Posterior cingulate gyrus (tissue), 11 donors: Measurements from ENCODE around the gene DDX25.
A peak's percentile ranks its signal among the peaks of the same experiment; 100 is the strongest.

Source experiments
- DNase-seq, 10 donors: peaks; one replicate each; pipeline versions ENCODE4 v3.0.0 to v3.0.0-alpha.2; 2020 to 2021; ENCODE audit warnings: mixed read lengths in 3 of 10
- intact Hi-C: fragments of 100-400 bp; cut with DNase I; formaldehyde crosslinking; loops from one replicate; pipeline ENCODE4 v1.15.1; 2023

The DDX25 gene

DNA sequence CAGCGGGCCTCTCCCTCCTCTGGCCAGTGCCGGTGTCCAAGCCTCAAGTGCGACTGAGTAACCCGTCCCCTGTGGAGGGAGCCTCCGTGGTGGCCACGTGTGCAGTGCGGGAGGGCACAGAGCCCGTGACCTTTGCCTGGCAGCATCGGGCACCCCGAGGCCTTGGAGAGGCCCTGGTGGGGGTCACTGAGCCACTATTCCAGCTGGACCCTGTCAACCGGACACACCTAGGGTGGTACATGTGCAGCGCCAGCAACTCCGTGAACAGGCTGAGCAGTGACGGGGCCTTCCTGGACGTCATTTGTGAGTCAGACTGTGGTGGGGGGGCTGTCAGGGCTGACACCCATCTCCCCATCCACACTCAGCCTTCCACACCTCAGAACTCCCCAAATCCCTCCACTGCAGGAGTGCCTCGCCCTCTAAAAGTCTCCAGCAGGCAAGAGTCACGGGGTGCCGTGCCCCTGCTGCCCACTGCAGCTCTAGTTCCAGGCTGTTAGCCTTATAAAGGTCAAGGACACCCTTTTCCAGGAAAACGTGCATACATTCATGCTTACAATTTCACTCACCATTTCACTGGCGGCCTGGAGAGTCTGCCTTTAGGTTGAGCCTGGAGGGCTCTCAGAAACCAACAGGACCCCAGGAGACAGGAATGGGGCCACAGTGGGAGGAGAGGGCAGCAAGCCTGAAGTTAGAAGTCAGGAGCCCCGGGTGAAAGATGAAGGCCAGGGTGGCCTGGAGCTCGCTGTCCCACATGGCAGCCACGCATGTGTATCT lies 44.2 kb downstream of the DDX25 start:
- intact Hi-C loops, result no loop called here
- DNase-seq, result peak in 1 of 10 donors; percentile 75

DNA sequence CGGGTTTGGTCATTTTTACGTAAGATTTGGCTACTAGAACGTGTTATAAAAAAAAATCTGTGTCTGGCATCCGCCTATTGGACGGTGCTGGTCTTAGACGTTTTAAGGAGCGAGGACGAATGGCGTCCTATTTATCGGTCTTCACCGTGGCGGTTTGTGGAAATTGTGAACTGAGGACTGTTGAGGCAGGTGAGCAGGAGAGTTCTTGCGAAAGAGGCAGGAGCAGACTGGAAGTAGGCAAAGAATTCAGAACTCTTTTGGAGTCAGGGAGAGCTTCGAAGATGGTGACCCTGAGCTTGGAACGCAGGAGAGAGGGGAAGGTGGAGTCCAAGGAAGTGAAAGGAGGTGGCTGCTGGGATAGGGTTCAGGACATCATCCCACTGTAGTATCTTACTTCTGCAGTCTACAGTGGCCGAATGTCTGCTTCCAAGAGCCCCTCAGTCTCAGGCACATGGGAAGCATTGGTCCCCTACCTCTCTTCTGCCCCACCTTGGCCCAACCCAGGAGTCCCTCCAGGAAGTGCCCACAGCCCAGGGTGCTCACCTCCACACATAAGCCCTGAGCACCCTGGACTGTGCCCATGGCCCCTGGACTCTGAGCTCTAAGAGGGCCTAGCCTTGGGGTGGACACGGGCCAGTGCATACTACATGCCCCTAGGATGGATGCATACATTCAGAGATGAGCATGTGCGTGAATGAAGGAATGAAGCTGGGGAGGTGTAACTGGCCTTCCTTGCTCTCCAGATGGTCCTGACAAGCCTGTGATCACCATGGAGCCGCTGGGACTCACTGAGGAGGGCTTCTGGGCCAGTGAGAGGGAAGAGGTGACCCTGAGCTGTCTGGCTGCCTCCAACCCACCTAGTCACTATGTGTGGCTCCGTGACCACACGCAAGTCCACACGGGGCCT lies 45.2 kb downstream of the DDX25 start:
- peak in 2 of 10 donors; percentile 59 to 70 for DNase-seq
- intact Hi-C loops, result no loop called here

DNA sequence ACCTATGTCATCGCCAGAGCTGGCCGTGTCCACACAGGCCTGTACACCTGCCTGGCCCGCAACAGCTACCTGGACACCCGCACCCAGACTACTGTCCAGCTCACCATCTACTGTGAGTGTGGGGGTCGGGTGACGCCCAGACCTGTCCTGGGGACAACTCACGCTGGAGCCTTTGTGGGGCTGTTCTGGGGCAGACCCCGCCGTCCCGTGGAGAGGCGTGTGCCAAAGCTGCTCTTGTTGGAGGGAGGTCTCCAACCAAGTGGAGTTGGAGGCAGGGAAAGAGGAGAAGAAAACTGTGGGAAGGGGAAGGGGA lies 45.8 kb downstream of the DDX25 start:
- intact Hi-C loops, result no loop called here
- DNase-seq, result peak in 2 of 10 donors; percentile 51 to 69

DNA sequence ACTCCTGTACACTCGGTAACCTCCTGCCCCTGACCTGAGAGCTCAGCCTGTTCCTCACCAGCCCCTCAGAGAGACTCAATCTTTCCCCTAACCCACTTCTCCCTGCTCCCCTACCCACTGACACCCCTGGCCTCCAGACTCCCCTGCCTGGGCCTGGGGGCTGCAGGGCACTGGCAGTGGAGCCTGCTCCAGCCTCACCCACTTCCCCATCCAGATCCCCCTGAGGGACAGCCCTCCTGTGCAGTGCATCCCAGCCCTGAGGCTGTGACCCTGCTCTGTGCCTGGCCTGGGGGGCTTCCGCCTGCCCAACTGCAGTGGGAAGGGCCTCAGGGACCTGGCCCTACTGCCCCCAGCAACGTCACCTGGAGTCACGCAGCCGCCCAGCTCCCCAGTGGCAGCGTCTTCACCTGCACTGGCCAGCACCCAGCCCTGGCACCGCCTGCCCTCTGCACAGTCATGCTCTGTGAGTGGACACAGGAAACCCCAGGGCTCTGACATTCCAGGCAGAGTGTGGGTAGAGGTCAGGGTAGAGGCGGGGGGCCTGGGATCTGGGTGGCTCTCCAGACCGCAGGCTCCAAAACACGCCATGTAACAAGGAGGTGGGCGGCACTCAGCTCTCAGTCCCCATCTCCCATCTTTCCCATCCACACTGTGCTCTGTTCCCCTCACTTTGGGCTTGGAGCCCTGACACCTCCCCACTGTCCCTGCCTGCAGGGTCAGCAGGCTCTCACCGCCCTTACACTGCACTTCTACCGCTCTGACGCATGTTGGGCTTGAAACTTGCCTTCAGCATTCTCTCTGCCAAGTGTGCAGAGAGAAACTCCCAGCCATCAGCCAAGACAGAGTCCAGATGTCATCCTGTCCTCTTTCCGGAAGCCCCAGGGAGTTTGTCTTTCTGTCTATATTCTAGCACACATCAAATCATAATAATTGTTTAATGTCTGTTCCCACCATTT lies 46.7 kb downstream of the DDX25 start:
- intact Hi-C loops, result no loop called here
- DNase-seq, result peak in 2 of 10 donors; percentile 45 to 69

DNA sequence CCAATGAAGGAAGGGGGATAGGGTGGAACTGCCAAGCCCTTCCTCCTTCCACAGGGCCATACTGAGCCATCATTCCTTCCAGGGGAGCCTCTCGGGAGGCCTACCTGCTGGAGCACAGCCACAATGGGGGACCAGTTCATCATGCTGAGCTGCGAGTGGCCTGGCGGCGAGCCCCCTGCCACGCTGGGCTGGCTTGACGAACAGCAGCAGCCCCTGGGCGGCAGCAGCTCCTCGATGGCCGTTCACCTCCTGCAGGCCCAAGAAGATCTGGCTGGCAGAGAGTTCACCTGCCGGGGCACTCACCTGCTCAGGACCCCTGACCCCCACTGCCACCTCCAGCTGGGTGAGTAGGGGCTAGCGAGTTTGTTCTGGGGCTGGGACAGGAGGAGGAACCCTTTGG lies 47.4 kb downstream of the DDX25 start:
- DNase-seq, result peak in 2 of 10 donors; percentile 70 to 75
- intact Hi-C loops, result no loop called here

DNA sequence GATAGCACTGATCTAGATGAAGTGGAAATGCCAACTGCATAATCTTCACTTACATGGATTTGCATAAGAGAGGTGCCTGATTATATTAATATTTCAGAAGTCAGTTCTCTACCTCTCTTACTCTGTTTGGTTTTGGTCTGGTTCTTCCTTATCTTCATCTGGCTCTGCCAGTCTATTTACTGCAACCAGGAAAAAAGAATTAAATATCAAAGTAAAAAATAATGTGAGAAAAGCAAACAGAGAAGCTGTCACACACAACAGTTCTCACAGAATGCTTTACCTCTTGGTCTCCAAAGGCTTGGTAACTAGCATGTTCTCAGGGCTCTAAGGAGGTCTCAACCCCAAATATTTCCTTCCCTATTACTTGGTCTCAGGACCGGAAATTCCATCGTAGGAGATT lies 48.3 kb downstream of the DDX25 start:
- intact Hi-C loops, result no loop called here
- no peak for DNase-seq

DNA sequence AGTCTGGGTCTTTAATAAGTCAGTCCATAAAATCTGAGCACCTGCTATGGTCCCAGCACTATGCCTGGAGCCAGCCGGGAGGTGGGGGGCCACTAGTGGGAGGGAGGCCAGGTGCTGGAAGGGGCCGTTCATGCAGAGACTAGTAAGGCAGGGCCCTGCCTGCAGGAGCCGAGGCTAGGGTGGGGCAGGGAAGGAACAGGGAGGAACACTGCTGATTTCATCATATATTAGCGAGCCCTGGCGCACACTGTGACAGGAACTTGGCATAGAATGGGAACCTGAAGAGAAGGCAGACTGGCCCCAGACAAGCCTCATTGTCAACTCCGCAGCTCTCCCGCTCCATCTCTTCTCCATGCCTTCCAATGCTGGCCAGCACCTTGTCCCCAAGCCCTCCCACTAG lies 48.7 kb downstream of the DDX25 start:
- intact Hi-C loops, result no loop called here
- DNase-seq, result peak in 1 of 10 donors; percentile 74

DNA sequence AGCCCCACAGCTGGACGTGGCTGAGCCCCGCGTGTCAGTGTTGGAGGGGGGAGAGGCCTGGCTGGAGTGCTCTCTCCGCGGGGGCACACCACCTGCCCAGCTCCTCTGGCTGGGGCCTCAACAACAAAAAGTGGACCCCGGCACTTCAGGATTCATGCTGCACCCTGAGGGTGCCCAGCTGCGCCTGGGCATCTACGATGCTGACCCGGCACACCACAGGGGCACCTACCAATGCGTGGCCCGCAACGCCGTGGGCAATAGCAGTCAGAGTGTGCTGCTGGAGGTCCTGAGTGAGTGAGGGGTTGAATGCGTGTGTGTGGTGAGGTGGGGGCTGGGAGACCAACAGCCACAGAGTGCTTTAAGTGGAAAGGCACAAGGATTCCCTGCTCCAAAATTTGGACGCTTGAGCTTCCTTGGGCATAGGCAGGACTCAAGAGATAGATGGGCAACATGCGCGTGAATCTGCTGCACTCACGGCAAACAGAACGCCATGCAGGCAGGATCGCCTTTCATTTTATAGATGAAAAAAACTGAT lies 49.2 kb downstream of the DDX25 start:
- intact Hi-C loops, result no loop called here
- peak in 1 of 10 donors; percentile 47 for DNase-seq

DNA sequence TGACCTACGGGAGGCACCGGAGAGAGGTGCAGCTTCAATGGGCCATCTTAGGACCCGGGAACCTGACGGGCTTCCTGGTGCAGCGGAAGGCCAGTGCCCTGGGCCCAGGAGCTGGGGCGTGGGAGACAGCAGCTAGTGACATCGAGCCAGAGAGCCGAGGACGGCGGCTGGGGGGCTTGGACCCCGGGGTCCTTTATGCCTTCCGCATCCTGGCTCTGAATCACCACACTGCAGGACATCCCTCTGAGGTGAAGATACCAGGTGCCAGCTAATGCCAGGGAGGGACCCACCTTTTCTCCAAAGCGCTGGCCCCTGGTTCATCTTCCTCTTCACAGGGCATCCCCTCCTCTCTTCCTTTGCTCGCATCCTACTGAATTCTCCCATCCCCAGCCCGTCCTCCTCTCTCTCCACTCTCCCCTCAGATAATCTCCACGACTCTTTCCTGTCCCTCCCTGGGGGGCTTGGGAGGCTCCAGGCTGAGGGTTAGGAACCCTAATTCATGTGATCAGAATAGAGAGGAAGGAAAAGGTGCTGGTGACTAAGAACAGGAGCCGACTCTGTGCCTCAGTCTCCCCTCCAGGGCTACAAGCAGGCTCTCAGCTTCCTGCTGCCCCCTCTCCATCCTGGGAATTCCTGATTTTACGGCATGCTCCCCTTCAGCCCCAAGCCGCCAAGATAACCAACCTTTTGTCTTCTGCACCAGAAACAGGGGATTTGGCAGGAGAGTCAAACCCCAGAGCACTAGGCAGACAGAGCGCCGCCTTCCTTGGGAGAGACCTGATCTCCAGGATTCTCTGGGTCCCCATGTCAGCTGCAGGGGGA lies 50.0 kb downstream of the DDX25 start:
- intact Hi-C loops, result no loop called here

DNA sequence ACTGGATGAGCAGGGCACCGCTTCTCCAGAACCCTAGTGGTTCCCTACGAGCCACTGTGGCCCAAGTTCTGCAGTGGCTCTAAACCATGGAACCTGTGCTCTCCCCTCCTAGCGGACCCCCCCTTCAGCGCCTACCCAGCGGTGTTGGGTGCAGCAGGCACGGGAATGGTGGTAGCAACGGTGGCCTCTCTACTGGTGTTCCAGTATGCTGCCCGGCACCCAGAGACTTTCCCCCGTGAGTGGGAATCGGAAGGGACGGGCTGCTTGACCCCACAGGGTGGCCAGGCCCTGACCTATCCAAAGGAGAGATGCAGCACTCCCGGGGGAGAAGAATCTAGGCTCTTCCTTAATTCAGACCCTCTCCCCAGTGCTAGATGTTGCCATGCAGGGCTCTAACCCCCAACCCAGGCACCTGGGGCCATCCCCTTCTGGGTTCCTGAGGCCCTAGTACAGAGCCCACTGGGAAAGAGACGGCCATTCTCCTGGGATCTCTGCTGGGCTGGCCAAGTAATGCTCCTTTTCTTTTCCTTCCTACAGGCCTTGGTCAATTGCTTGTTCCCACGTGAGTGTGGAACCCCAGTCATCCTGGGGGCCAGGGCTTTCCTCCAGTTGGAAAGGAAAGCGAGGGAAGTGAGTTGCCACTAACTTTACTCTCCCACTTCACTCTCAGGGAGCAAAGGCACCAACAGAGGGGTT lies 50.8 kb downstream of the DDX25 start:
- DNase-seq, result peak in 1 of 10 donors; percentile 47
- intact Hi-C loops, result no loop called here

More for the DNA sequence above, 50.0 kb downstream of the DDX25 start:
- peak in 1 of 10 donors; percentile 76 for DNase-seq

DNA sequence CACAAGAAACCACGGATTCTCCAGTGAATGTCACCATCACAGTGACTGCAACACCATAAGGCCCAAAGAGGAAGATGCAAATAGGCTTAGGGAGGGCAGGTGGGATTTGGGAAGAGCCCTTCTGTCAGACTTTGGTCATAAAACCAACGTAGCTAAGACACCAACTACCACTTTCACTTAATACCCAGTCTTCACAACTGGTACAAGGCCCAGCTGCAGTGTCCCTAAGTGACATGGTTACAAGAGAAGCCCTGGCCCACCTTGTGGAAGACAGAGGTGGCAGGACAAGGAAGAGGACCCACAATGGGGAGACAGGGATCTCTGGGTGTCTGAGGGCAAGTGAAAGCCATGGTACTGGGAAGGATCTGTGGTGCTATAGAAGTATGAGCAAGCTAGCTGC lies 51.5 kb downstream of the DDX25 start:
- peak in 1 of 10 donors; percentile 19 for DNase-seq
- intact Hi-C loops, result no loop called here

DNA sequence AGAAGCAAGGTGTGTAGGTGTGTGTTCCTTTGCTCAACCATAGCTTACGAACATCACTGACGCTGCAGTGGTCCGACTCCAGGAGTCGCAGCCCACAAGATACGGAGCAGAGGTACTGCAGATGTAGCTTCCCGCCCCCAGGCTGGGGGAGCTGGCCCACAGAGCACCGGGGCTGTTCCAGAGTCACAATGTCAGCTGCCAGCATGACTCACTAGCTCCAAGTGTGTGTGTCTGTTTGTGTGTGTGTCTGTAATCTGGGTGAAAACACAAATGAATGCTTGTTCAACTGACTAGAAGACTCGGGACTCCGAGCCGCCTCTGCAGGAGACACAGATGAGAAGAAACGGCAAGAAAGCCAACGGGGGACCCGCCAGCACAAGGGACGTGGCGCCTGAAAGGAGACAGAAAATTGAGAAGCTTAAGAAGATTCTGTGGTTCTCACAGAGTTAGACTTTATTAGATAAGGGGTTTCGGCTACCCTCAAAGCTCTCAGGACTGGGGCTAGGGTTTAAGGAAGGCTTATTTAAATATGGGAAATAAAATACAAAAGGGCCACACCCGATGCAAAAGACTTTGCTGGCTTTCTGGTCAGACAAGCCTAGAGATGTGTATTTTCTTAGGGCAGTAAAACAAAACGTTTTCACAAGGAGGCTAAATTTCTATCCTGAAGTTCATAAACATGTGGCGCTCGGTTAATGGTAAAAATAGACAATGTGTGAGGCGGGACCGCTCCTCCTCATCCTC lies 52.3 kb downstream of the DDX25 start:
- peak; percentile 12 to 95 (median 50) for DNase-seq

DNA sequence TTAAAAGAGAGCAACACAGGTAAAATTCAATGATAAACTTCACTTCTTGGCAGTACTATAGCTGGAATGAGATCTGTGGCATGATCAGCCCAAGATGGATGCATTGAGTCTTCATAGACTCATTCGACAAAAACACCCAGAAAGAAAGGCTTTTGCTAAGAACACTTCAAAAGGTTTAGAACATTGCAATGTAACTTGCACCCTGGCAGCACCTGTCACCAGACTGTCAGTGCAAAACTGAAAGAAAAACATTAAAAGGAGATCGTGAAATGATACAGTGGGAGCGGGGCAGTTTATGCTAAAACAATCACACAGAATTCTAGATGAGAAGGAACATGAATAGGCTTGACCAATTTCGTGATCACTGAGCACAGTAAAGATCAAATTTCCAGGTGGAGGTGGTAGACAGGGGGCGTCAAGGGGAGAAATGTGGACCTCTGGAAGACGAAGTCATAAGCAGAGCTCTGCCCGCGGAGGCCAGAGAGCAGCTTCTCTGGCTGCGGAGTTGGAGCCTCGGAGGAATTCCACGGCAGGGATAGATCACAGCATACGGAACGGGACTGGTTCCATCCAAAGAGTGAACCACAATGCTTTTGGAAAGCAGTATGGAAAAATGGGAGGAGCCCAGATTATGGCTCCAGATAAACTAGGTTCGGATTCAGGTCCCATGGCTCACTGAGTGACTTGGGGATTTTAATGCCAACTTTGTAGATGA lies 53.5 kb downstream of the DDX25 start:
- intact Hi-C loops, result no loop called here
- DNase-seq, result peak in 1 of 10 donors; percentile 44

More for the DNA sequence above, 52.3 kb downstream of the DDX25 start:
- intact Hi-C loops, result no loop called here

DNA sequence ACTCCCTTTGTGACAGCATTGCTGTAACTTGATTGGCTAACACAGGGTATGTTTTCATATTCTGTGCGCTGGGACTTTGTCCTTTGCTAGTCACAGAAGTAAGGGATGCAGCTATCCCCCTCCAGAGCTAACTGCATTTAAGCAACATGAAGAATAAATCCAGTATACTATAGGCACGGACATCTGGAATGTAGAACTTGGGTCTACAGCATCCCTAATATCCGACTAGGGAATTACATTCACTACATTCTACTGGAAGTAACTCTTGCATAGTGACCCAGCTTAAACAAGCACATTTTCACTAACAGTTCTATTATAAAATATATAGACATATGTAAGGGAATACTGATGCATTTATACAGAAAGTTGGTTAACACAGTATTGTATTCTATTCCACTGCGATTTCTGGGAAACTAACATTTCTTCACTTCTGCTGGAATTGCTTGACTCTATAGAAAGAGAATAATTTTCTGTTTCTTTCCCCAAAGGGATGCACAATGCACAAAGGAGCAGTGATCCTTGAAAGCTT lies 54.6 kb downstream of the DDX25 start:
- DNase-seq, result no peak
- intact Hi-C loops, result no loop called here

DNA sequence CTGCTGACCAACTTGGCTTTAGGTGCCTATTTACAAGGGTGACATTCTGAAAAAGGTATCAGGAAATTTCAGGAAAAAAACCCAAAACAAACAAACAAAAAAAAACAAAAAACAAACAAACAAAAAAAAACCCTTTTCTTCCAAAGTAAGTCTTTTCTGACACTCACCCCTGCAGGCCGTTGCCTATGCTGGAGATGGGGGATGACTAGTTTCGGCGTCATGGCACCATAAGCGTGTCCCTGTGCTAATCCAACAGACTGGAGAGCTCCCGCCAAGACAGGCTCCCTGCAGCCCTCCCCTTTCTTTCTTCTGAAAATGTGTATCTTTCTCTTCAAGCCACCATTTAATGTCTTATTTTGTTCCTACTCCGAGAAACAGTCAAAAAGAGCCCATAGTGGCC lies 55.2 kb downstream of the DDX25 start:
- peak in 1 of 10 donors; percentile 65 for DNase-seq
- intact Hi-C loops, result no loop called here

DNA sequence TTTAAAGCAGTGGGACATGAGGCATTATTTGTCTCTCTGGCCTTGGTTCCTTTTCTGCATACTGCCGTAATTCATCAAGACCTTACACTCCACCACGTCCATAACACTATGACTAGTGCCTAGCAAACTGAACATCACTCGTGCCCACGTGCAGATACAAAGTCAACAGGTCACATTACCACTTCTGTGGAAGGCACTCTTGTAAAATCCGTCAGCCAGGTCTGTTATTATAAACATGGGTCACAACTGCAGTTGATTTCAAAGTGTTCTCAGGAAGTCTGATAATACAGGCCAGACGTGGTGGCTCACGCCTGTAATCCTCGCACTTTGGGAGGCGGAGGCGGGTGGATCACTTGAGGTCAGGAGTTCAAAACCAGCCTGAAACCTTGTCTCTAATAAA lies 55.6 kb downstream of the DDX25 start:
- intact Hi-C loops, result no loop called here
- DNase-seq, result peak in 1 of 10 donors; percentile 8

DNA sequence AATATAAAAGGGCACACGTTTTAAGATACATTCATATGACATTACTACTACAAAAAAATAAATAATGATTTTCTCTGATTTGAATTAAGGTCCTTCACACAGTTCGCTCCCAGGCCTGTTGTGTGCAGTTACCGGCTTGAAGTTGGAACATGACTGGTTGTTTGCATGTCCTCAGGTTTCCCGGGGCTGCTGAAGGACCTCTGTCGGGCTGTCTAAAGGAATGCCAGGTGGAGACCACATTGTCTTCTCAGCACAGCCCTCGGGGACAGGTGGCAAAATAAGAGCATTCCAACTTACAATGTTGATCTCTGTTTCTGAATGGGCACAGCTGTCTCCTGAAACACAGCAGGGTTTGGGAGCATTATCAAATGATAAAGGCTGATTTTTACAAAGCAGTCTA lies 56.5 kb downstream of the DDX25 start:
- intact Hi-C loops, result no loop called here

More for the DNA sequence above, 56.5 kb downstream of the DDX25 start:
- peak in 1 of 10 donors; percentile 39 for DNase-seq
